HL-60 (cell line): ENCODE measurements around the gene ARSD.

ENCODE experiments used
- DNase-seq, 2 experiments: peaks; one replicate each; pipeline ENCODE4 v3.0.0-alpha.2; 2010 to 2020; ENCODE audit warnings: low read depth in 1 of 2, low spot score in 1 of 2
- H3K27ac ChIP-seq: fragments of 250-450 bp; sonication (Bioruptor Pico); replicated peaks from 2 replicates; pipeline ENCODE4 v1.5.1; 2020; ENCODE audit warnings: mild to moderate bottlenecking, moderate library complexity
- H3K27me3 ChIP-seq: fragments of 250-450 bp; sonication (Bioruptor Pico); 2 replicates; pipeline ENCODE4 v1.5.1; 2021; ENCODE audit warnings: mild to moderate bottlenecking, moderate library complexity; ENCODE audit not compliant: insufficient read depth, poor library complexity, severe bottlenecking
- H3K4me3 ChIP-seq: replicated peaks from 2 replicates; pipeline ENCODE4 v1.5.1; 2011; ENCODE audit warnings: mild to moderate bottlenecking, control low read depth, low read length; ENCODE audit not compliant: insufficient read depth
- GABPA ChIP-seq: IDR thresholded peaks from 2 replicates; pipeline ENCODE4 v1.6.1; 2012; ENCODE audit warnings: low read depth
- POLR2AphosphoS5 ChIP-seq: IDR thresholded peaks from 2 replicates; pipeline ENCODE4 v1.6.1; 2012; ENCODE audit warnings: low read depth
- SPI1 ChIP-seq: IDR thresholded peaks from 2 replicates; pipeline ENCODE4 v1.6.1; 2012; ENCODE audit warnings: low read depth, mild to moderate bottlenecking, borderline replicate concordance
- TF ChIP-seq, protein P1 (sequence below): IDR thresholded peaks from one replicate; pipeline ENCODE4 v1.5.1; 2011; ENCODE audit warnings: low read length, control low read depth, inconsistent platforms; ENCODE audit not compliant: insufficient read depth
- TF ChIP-seq, protein P2 (sequence below): IDR thresholded peaks from 2 replicates; pipeline ENCODE4 v1.6.1; 2012; ENCODE audit warnings: low read depth; ENCODE audit not compliant: insufficient replicate concordance

Gene ARSD

DNA sequence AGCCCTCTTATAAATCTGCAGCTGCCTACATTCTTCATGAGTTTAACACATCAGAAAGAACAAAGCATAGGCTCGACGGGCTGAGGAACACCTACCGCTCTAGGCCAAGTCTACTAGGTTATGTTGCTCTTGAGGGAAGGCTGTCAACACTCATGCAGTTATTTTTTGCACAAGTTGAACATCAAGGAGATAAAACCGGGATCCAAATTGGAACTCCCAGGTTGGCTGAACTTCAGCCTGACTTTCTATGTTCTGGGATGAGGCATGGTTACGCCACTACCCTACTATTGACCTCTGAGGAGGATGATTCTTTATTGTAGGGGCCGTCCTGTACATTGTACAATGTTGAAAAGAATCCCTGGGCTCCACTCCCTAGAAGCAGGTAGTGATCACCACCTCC, 39.9 kb upstream of the ARSD start:
- Histone ChIP-seq H3K27ac (no peak overlapping the region), H3K27me3 (no peaks in the 10 kb centered on the region), H3K4me3 (no peak overlapping the region)
- DNase-seq = no peak
- TF ChIP-seq SPI1 (no peak), GABPA (no peak), POLR2AphosphoS5 (no peak)
- TF ChIP-seq, protein P1, sequence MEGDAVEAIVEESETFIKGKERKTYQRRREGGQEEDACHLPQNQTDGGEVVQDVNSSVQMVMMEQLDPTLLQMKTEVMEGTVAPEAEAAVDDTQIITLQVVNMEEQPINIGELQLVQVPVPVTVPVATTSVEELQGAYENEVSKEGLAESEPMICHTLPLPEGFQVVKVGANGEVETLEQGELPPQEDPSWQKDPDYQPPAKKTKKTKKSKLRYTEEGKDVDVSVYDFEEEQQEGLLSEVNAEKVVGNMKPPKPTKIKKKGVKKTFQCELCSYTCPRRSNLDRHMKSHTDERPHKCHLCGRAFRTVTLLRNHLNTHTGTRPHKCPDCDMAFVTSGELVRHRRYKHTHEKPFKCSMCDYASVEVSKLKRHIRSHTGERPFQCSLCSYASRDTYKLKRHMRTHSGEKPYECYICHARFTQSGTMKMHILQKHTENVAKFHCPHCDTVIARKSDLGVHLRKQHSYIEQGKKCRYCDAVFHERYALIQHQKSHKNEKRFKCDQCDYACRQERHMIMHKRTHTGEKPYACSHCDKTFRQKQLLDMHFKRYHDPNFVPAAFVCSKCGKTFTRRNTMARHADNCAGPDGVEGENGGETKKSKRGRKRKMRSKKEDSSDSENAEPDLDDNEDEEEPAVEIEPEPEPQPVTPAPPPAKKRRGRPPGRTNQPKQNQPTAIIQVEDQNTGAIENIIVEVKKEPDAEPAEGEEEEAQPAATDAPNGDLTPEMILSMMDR = no peak
- TF ChIP-seq, protein P2, sequence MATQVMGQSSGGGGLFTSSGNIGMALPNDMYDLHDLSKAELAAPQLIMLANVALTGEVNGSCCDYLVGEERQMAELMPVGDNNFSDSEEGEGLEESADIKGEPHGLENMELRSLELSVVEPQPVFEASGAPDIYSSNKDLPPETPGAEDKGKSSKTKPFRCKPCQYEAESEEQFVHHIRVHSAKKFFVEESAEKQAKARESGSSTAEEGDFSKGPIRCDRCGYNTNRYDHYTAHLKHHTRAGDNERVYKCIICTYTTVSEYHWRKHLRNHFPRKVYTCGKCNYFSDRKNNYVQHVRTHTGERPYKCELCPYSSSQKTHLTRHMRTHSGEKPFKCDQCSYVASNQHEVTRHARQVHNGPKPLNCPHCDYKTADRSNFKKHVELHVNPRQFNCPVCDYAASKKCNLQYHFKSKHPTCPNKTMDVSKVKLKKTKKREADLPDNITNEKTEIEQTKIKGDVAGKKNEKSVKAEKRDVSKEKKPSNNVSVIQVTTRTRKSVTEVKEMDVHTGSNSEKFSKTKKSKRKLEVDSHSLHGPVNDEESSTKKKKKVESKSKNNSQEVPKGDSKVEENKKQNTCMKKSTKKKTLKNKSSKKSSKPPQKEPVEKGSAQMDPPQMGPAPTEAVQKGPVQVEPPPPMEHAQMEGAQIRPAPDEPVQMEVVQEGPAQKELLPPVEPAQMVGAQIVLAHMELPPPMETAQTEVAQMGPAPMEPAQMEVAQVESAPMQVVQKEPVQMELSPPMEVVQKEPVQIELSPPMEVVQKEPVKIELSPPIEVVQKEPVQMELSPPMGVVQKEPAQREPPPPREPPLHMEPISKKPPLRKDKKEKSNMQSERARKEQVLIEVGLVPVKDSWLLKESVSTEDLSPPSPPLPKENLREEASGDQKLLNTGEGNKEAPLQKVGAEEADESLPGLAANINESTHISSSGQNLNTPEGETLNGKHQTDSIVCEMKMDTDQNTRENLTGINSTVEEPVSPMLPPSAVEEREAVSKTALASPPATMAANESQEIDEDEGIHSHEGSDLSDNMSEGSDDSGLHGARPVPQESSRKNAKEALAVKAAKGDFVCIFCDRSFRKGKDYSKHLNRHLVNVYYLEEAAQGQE = no peak

DNA sequence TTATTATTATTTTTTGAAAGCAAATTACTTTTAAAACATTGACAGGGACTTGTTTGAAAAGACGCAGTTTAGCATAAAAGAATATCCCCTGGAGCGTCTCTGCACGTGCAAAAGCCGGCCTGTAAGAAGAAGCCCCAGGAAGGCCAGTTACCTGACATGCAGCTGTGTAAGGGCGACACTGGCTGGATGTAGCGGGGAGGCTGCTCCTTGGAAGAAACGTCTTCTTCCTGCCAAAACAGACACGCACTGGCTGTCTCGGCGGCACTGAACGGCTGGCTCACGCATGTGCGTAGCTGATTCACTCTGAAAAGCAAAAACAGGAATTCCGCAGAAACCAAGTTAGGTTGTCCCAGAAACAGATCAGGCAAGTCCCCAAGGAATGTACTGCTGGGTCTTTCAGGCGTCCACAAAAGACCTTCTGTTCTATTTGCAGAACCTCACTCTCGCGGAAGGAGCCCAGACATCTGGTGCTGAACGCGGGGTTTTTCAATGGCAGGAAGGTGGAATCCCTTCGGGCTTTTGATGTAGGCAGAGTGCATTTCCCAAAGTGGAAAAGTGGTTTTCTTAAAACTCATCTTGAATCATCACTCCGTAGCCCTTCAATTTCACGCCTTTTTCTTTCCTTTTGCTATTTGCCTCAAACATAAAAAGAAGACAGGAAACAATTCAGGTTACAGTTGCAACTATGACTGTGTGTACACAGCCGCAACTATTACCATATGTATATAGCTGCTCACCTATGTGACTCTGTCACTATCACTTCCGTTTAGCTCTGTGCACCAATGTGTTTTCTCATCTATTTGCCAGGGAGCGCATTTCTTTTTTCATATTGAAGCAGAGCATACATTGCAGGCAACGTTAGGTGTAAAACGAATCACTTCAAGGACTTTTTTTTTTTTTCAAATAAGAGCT, 39.1 kb upstream of the ARSD start:
- H3K27me3 ChIP-seq = no peaks in the 10 kb centered on the region
- H3K4me3 ChIP-seq = no peak overlapping the region
- no peak overlapping the region for H3K27ac ChIP-seq
- DNase-seq = peak in 1 of 2 experiments; percentile 12
- no peak for TF ChIP-seq POLR2AphosphoS5

DNA sequence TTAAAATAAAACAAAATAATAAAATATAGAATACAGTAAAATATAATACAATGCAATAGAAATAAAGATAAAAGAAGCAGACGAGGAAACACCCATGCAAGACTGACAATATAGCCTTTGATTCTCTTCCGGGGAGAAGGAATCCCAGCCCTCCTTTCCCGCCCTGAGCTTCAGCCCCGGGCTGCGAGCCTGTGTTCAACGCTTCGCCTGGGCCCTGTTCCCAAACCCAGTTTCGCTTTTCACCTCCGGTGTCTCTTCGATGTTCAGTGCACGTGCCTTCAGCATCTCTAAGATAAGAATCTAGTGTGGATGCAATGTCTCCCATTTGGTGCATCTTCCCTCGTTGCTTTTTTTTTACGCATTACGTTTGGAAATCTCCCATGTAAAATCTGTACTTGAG, 38.4 kb upstream of the ARSD start:
- Histone ChIP-seq H3K27me3 (no peaks in the 10 kb centered on the region), H3K27ac (no peak overlapping the region), H3K4me3 (no peak overlapping the region)
- TF ChIP-seq, protein P1 = no peak
- TF ChIP-seq, protein P2 = no peak
- TF ChIP-seq SPI1 (no peak), POLR2AphosphoS5 (no peak), GABPA (no peak)
- no peak for DNase-seq

DNA sequence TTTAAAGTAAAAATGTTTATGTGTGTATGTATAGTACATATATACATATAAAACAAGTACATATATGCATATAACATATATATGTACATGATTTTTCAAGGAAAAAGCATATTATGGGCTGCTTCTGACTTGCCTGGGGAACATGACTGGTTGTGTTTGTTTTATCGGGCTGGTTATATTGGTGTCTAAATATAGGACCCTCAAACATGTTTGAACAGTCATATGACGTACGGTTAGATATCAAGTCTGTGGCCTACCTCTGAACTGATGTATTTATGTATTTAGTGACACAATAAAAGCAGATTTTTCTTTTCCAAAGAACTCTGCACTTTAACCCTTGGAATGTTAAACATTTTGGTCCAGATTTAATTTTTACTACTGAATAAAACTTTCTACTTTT, 37.9 kb upstream of the ARSD start:
- Histone ChIP-seq H3K4me3 (no peak overlapping the region), H3K27ac (no peak overlapping the region), H3K27me3 (no peaks in the 10 kb centered on the region)
- no peak for DNase-seq
- TF ChIP-seq, protein P2 = no peak
- TF ChIP-seq SPI1 (no peak), GABPA (no peak), POLR2AphosphoS5 (no peak)
- TF ChIP-seq, protein P1 = no peak
